Smooth muscle cell of the brain vasculature (primary cell): Measurements from ENCODE around the gene PALM.
"Not testable (repeated sequence)": the region's sequence is repeated elsewhere in the genome, so short reads cannot be mapped to it uniquely, and the experiment has no call there.

Experiments used
- DNase-seq: peaks from one replicate; pipeline ENCODE4 v3.0.0-alpha.2; 2012; ENCODE audit warnings: low read depth, low spot score

Gene PALM

DNA sequence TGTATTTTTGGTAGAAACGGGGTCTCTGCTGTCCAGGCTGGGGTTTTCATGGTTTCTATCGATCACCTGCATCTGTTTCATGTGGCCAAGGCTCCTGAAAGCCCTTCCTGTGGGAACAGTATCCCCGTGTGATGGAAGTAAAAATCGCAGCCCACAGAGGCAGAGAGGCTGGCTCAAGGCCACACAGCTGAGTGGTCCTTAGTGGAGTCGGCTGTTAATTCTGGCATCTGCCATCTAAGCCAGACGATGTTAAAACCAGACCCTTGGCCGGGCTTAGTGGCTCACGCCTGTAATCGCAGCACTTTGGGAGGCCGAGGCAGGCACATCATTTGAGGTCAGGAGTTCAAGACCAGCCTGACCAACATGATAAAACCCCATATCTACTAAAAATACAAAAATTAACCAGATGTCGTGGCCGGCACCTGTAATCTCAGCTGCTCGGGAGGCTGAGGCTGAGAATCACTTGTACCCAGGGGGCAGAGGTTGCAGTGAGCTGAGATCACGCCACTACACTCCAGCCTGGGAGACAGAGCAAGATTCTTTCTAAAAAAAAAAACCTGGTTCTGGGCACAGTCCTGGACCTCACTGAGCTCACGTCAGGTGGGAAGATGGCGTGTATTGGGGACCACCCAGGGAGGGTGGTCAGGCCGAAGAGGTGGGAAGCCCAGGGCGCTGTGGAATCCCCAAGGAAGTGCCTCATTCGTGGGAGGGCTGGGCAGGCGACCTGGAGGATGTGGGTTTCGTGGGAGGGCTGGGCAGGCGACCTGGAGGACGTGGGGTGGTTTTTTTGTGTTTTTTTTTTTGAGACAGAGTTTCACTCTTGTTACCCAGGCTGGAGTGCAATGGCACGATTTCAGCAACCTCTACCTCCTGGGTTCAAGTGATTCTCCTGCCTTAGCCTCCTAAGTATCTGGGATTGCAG, 23.7 kb downstream of the PALM start:
- DNase-seq, result no peak

GRCh38 chr19:734716-735115, 26.0 kb downstream of the PALM start:
- no peak for DNase-seq

DNA sequence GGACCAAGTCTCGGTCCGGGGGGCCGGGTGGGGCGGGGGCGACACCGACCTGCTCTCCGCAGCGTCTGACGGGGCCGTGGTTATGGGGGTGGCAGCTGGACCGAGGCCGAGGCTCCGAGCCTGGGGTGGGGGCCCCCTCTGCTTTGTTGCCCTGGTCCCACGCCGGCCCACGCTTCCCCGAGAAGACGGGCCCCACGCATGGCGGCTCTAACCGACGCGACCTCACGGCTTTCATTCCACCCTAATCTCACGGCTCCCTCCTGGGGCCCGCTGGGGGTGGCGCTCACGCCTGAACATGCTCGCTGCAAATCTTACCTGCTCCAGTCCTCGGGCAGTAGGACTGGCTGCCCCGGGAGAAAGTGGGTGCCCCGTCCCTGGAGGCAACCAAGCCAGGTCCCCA, 27.4 kb downstream of the PALM start:
- DNase-seq, result no peak

DNA sequence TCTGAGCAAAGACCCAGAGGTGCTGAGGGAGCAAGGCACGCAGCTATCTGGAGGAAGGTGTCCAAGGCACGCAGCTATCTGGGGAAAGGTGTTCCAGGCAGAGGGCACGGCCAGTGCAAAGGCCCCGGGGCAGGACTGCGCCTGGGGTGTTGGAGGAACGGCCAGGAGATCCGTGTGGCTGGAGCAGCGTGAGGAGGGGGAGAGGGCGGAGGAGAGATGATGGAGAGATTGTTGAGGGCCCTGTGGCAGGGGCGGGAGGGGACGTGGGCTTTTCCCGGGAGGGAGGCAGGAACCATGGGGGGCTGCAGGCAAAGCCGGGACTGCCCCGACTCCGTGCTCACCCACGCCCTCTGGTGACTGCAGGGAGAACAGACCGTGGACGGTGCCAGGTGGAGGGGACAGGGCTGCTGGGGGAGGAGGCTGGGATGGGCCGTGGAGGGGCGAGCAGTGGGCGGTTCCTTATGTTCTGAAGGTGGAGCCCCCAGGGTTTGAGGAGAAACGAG, 28.9 kb downstream of the PALM start:
- DNase-seq, result no peak

DNA sequence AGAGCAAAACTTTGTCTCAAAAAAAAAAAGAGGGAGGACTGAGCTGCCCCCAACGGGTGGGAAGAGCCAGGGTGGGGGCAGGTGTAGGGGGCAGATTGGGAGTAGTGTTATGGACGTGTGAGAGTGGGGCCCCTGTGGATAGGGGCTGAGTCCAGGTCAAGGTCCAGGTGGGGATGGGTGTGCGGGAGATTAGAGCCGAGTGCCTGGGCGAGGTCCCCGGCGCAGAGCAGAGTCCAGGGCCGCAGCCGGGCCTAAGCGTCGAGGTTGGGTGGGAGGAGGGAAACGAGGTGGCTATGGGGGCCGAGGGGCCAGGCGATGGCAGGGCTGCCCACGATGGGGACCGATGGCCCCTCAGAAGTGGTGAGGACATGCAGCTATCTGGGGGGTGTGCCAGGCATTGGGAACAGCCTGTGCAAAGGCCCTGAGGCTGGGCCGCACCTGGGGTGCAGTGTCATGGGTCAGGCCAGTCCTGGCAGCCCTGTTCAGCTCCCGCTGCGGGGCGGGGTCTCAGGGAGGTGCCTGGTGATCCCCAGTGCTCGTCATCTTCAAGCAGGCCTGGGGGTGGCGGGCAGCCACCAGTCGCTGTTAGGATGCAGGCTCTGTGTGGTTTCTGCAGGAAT, 29.9 kb downstream of the PALM start:
- DNase-seq, result no peak

DNA sequence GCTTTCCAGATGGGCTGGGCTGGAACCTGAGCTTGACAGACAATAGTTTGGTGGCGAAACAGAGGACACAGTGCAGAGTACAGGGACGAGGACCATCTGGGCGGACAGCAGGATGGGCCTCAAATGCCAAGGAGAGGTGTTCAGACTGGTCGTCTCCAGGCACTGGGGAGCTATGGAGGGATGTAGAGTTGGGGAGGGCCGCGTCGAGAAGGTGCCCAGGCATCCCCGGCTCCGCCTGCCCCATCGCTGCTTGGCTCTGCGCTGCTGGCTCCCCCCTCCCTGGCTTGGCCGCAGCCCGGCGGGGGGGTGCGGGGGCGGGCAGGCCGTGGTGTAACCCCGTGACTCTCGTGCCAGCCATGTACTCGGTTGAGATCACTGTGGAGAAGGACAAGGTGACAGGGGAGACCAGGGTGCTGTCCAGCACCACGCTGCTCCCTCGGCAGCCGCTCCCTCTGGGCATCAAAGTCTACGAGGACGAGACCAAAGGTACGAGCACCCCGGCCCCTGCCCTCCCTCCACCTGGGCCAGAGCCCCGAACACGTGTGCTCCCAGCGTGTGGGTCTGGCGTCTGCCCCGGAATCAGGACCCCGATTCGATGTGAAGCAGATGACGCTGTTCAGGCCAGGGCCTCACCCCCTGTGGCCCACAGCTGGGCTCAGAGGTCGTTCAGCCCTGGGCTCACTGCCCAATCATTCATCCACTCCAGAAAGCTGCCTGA, 31.4 kb downstream of the PALM start:
- DNase-seq, result no peak

GRCh38 chr19:740816-741505, 32.2 kb downstream of the PALM start:
- not testable (repeated sequence) for DNase-seq

- no peak for DNase-seq
These were observed 32.9 kb downstream of the PALM start for GRCh38 chr19:741506-742131.

GRCh38 chr19:742540-743075, 33.9 kb downstream of the PALM start:
- no peak for DNase-seq

DNA sequence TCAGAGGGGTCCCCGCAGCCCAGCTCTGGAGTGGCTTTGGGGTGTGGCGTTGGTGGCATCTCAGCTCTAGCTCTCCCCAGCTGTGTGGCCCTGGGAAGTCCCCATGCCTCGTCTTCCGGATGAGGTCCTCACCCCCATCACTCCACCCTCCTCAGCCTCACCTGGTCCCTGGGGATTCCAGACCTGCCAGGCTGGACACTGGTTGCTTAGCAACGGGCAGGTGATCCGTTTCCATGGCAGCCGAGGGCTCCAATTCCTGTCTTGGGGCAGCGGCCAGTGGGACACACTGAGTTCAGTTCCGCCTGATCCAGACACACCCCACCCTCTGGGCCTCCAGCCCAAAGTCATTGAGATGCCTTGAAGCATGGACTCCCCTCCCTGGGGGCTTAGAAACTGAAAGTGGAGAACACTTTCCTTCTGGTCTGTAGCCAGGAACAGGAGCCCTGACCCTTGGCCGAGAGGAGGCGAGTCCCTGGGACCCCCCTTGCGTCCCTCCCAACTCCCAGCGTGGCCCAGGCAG, 34.5 kb downstream of the PALM start:
- DNase-seq, result no peak

DNA sequence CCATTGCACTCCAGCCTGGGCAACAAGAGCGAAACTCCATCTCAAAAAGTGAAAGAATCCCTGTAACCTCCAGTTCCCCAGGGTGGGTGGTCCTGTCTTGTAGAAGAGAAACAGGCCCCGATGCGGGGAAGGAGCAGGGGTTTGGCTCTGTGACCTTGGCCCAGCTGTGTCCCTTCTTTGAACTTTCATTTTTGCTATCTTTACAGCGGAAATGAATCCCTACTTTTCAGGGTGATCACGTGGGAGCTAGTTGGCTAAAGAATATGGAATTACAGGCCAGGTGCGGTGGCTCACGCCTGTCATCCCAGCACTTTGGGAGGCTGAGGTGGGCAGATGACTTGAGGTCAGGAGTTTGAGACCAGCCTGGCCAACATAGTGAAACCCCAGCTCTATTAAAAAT, 36.4 kb downstream of the PALM start:
- not testable (repeated sequence) for DNase-seq

DNA sequence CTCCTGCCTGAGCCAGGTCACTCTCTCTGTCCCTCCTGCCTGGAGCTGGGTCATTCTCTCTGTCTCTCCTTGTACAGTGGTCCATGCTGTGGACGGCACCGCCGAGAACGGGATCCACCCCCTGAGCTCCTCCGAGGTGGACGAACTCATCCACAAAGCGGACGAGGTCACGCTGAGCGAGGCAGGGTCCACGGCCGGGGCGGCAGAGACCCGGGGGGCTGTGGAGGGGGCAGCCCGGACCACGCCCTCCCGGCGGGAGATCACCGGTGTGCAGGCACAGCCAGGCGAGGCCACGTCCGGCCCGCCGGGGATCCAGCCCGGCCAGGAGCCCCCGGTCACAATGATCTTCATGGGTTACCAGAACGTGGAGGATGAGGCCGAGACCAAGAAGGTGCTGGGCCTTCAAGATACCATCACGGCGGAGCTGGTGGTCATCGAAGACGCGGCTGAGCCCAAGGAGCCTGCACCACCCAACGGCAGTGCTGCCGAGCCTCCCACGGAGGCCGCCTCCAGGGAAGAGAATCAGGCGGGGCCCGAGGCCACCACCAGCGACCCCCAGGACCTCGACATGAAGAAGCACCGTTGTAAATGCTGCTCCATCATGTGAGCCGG, 37.6 kb downstream of the PALM start:
- no peak for DNase-seq

GRCh38 chr19:746956-747355, 38.2 kb downstream of the PALM start:
- no peak for DNase-seq

- no peak for DNase-seq
These were observed 38.9 kb downstream of the PALM start for GRCh38 chr19:747432-748273.

DNA sequence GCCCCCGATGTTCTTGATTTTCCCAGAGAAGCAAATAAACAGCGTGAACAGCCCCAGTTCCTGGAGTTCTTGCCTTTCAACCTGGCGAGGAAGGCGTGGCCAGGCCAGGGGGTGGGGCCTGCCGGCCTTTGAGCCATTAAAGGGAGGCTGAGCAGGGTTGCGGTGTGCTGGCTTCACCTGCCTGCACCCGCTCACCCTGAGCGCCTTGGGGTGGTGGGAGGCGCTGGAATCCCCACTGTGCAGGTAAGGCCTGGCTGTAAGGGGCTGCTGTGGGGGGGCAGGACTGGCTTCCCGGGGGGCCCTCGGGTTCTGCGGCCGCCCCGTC, 39.5 kb downstream of the PALM start:
- DNase-seq, result no peak

GRCh38 chr19:749811-750210, 41.1 kb downstream of the PALM start:
- no peak for DNase-seq

- no peak for DNase-seq
These were observed 42.1 kb downstream of the PALM start, which contains the start of gene MISP for GRCh38 chr19:750640-751423. TSS of gene MISP (plus strand) at chr19:751112. CDS start at chr19:756947, 5,835 bp downstream.

- DNase-seq, result no peak
These were observed 43.0 kb downstream of the PALM start for GRCh38 chr19:751501-752341.
